Breast epithelium (tissue), 3 donors: ENCODE data around the gene FAM193A.

ENCODE experiments used
- CTCF ChIP-seq, 3 donors: fragments of 450-650 bp; IDR thresholded peaks; one replicate each; pipeline ENCODE4 v1.5.1; 2016 to 2017; ENCODE audit warnings: antibody characterized with exemption in 3 of 3, mild to moderate bottlenecking in 3 of 3, moderate library complexity in 3 of 3
- POLR2A ChIP-seq: fragments of 450-650 bp; IDR thresholded peaks from one replicate; pipeline ENCODE4 v1.6.1; 2016; ENCODE audit warnings: antibody characterized with exemption, mild to moderate bottlenecking, moderate library complexity
- POLR2AphosphoS5 ChIP-seq, 3 donors: sonication (generic); formaldehyde crosslinking; IDR thresholded peaks; one replicate each; pipeline ENCODE4 v1.6.1; 2017; ENCODE audit warnings: antibody characterized with exemption in 3 of 3

GRCh38 chr4:2526559-2526958 lies 9.9 kb upstream of the FAM193A start:
- TF ChIP-seq CTCF (IDR thresholded peaks at IDR 0.05) (no peak), POLR2A (no peak), POLR2AphosphoS5 (IDR thresholded peaks at IDR 0.05) (no peak)
